ENCODE results near the gene NIT1.

DNA sequence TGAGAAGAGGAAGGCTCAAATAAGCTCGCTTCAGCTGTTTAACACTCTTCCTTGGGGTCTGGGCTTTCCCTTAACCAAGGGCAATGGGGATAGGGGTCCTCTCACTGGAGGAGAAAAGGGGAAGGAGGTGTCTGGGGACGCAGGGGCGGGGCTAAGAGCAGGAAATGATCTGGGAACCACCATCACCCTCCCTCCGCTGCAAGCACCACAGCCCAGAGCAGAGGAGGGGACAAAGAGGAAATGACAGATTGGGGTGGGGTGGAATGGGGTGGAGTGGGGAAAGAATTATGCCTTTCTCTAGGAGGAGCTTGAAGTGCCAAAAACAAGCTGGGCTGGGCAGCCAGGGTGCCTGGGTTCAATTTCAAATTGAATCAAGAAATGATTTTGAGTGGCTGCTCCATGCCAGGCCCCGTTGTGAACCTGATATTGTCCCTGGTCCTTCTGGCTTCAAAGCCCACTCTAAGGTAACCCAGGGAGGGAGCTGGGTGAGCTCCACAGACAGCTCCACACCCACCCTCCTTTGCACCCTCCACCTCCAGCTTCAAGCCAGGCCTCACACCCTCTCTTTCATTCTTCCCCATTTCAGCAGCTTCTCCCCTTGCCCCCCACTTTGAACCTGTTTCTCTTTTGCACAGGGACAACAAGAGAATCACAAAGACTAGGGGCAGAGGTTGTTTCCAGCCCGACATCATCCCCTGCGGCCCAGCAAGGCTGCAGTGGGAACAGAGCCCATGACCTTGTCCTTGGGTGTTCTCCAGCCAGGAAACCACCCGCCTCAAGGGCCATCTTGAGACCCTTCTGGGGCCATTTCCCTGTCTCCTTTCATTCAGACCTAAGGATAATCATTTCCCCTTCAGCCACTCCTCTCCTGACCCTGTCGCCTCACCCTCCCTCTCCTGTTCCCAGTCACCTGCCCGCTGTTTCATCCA lies 49.3 kb upstream of the NIT1 start:
- TF ChIP-seq CTCF (IDR thresholded peaks at IDR 0.05) (no peak), POLR2A (IDR thresholded peaks at IDR 0.05) (no peak)

Measured in adrenal gland (tissue), 5 donors.